HL-60/S4 (cell line): ENCODE data around the gene FBXO24.

Experiments
- in situ Hi-C: fragments of 300-500 bp; cut with MboI; formaldehyde crosslinking; loops from 2 replicates; pipeline ENCODE4 v1.14.3; 2022; ENCODE audit warnings: low sequenced_read_pairs

Gene FBXO24

DNA sequence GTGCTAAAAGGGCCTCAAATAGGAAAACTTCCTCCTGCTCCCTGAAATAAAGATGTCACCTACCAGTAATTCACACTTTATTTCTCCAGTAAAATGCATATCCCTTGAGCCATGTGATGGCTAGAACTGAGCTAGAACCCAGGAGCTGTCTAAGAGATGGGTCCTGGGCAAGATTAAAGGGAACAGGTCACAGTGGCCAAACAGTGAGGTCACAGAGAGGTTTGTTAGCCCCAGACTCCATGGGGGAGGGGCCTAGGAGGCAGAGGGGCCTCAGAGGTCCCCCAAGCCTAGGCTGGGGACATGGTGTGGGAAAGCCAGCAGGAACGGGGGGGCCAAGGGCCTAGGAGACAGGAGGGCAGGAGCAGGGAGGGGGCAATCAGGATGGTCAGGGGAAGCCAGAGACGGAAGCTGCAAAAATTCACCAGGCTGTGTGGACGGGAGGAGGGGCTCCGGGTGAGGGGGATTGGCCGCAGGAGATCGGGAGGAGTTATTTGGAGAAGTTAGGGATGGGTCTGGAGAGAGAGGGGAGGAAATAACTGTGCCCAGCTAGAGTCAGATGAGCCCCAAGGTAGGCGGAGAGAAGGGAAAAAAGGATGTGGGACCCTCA lies 3.3 kb downstream of the FBXO24 start:
- in situ Hi-C loops = no loop called here

GRCh38 chr7:100590077-100590737 lies 4.1 kb downstream of the FBXO24 start:
- in situ Hi-C loops = no loop called here

GRCh38 chr7:100591596-100591995 lies 5.5 kb downstream of the FBXO24 start:
- in situ Hi-C loops = no loop called here

DNA sequence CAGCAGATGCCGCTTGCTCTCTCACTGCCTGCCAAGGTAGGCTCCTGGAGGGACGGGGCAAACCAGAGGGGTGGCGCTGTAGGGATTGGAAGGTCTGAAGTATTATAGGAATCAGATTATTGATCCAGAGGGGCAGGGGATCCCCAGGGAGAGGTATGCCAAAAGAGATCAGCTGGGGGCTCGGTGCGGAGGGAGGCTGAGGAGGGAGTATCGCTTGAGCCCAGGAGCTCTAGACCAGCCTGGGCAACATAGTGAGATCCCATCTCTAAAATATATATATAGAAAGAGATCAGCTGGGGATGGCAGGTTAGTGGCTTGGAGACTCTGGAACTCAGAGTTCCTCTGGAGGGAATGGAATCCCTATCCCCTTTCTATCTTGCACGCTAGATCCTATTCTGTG lies 9.1 kb downstream of the FBXO24 start:
- in situ Hi-C loops = no loop called here

DNA sequence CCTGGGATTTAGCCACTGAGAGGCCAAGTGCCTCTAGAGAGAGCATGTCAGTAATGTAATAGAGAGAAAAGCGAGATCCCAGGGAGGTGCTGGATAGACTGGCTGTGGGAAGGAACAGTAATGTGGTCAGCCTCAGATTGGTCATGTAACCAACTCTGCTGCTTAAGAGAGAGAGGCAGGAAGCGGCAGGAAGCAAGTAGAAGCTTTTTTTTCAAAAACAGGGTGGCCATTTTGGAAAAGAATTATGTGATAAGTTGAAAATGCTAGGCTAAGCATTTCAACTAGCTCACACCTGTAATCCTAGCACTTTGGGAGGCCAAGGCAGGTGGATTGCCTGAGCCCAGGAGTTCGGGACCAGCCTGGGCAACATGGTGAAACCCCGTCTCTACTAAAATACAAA lies 12.3 kb downstream of the FBXO24 start:
- in situ Hi-C loops = no loop called here

GRCh38 chr7:100599911-100600729 lies 14.0 kb downstream of the FBXO24 start:
- in situ Hi-C loops = no loop called here

- in situ Hi-C loops = no loop called here
These were observed 14.6 kb downstream of the FBXO24 start for GRCh38 chr7:100600730-100601038.

GRCh38 chr7:100602889-100603725 lies 17.0 kb downstream of the FBXO24 start:
- in situ Hi-C loops = no loop called here

GRCh38 chr7:100603726-100604027 lies 17.5 kb downstream of the FBXO24 start:
- in situ Hi-C loops = no loop called here

DNA sequence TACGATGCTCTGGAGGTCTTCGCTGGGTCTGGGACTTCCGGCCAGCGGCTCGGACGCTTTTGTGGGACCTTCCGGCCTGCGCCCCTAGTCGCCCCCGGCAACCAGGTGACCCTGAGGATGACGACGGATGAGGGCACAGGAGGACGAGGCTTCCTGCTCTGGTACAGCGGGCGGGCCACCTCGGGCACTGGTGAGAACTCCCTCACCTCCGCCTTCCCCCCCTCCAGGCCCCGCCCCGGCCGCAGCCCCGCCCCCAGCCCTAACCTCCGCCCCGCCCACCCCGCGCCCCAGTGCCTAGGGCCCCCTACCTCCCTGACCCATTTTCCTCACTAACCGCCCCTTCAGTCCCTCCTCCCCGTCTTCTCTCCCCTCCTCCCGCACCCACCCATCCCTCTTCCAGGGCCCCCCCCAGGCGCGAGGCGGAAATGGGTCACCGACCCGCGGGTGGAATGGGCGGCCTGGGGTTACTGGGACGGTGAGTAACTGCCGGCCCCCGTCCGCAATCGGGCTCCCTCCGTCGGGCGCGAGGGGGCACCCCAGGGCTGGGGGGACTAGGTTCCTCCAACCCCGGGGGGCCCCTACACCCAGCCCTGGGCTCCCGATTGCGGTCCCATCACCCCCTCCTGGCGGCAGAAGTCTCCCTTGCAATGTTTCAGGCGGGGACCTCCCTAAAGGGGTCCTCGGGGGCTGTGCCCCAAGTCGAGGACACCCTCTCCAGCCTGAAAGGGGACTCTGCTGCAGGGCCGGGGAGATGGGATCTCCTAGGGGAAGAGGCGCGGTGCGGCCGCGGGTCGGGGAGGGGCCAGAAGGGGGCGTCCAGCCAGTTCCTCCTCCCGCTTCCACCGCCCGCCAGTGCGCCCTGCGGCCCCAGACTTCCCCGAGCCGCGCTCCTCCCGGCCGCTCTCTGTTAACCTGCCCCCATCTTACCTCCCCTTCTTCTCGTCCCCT lies 18.2 kb downstream of the FBXO24 start:
- in situ Hi-C loops = no loop called here

GRCh38 chr7:100604976-100605911 lies 19.1 kb downstream of the FBXO24 start:
- in situ Hi-C loops = no loop called here

GRCh38 chr7:100606313-100606712 lies 20.2 kb downstream of the FBXO24 start:
- in situ Hi-C loops = no loop called here

DNA sequence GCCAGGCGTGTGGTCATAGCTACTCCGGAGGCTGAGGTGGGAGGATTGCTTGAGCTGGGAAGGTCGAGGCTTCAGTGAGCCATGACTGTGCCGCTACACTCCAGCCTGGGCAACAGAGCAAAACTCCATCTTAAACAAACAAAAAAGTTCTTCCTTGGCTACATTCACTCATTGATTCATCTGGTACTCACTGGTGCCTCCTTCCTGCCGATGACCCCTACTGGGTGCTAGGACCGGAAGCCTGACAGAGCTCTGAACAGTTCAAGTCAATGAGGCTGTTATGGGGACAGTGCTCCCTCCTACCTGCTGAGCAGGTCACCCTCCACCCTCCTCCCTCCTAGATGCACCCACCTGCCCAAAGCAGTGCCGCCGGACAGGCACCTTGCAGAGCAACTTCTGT lies 21.0 kb downstream of the FBXO24 start:
- in situ Hi-C loops = no loop called here

DNA sequence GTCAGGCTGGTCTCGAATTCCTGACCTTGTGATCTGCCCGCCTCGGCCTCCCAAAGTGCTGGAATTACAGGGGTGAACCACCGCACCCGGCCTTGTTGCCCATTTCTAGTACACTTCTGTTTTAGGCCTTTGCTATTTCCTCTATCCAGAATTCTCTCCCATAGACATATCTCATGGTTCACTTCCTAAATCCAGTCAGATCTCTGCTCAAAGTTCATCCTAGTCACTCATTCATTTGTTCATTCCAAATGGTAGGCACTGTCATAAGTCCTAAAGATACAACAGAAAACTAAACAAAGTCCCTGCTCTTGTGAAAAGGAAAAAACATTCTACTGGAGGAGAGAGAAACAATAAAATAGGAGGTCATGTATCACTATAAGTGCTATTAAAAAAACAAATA lies 23.8 kb downstream of the FBXO24 start:
- in situ Hi-C loops = no loop called here

DNA sequence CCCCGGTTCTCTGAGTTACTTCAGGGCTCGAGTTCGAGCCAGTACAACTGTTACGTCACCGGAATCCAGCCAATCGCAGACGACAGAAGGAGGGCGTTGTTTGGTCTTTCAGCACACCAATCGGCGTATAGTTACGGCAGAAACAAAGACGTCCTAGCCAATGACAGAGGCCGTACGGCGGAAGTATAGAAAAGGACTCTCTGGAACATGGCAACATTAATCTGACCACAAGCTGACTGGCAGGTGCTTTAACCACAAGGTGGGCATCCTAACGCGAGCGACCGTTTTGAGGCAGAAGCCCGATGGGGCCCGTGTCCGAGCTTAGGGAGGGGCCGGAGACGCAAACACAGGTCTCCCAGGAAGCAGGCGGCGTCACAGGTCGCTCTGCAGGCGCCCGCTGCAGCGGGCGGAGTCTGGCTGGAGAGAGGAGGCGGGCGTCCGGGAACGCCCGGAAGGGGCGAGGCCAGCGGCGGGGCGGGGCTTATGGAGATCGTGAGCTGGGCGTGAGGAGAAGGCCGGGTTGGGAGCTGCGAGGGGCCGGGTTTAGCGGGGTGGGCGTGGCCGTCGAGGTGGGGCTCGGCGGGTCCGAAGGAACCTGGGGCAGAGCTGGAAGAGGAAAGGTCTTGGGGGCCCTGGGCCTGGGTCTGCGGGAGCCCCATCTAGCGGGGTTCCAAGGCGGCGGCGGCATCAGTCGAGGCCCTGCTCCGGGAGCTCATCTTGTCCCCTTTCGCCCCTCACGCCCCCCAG lies 26.0 kb downstream of the FBXO24 start, which contains the start of gene MOSPD3:
Gene MOSPD3 (plus strand): TSS at position 558 of the 747 bp plus-strand sequence. CDS start 252 bp downstream, outside the sequence.
- in situ Hi-C loops = no loop called here

- in situ Hi-C loops = no loop called here
These were observed 26.7 kb downstream of the FBXO24 start for GRCh38 chr7:100612730-100613390.

GRCh38 chr7:100613412-100614175 lies 27.5 kb downstream of the FBXO24 start:
- in situ Hi-C loops = no loop called here
